Activated naive CD8-positive, alpha-beta T cell (primary cell): ENCODE results near the gene ATG2A.
A peak's percentile ranks its signal among the peaks of the same experiment; 100 is the strongest.

ENCODE experiments used
- H3K27ac Mint-ChIP-seq: one replicate; pipeline ENCODE4 v1.8.0; 2021; ENCODE audit warnings: mixed read lengths
- H3K27me3 Mint-ChIP-seq: one replicate; pipeline ENCODE4 v1.8.0; 2021; ENCODE audit warnings: mixed read lengths
- H3K36me3 Mint-ChIP-seq: one replicate; pipeline ENCODE4 v1.8.0; 2021; ENCODE audit warnings: mixed read lengths
- H3K4me1 Mint-ChIP-seq: one replicate; pipeline ENCODE4 v1.8.0; 2021; ENCODE audit warnings: low read depth, mixed read lengths
- H3K4me3 Mint-ChIP-seq: one replicate; pipeline ENCODE4 v1.8.0; 2021; ENCODE audit warnings: mild to moderate bottlenecking, mixed read lengths
- H3K9me3 Mint-ChIP-seq: one replicate; pipeline ENCODE4 v1.8.0; 2021; ENCODE audit warnings: low read depth, mixed read lengths

The ATG2A gene

DNA sequence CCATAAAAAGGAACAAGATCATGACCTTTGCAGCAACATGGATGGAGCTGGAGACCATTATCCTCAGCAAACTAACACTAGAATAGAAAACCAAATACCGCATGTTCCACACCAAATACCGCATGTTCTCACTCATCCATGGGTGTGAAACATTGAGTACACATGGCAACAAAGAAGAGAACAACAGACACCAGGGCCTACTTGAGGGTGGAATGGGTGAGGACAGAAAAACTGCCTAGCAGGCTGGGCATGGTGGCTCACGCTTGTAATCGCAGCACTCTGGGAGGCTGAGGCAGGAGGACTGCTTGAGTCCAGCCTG, 50.9 kb downstream of the ATG2A start:
- H3K27ac Mint-ChIP-seq: peak overlapping the region; percentile 94
- H3K4me1 Mint-ChIP-seq: peaks cover 87% of the 10 kb centered on the region
- peaks cover 14% of the 10 kb centered on the region for H3K36me3 Mint-ChIP-seq
- no peaks in the 10 kb centered on the region for H3K9me3 Mint-ChIP-seq
- no peaks in the 10 kb centered on the region for H3K27me3 Mint-ChIP-seq
- peak overlapping the region; percentile 73 for H3K4me3 Mint-ChIP-seq

DNA sequence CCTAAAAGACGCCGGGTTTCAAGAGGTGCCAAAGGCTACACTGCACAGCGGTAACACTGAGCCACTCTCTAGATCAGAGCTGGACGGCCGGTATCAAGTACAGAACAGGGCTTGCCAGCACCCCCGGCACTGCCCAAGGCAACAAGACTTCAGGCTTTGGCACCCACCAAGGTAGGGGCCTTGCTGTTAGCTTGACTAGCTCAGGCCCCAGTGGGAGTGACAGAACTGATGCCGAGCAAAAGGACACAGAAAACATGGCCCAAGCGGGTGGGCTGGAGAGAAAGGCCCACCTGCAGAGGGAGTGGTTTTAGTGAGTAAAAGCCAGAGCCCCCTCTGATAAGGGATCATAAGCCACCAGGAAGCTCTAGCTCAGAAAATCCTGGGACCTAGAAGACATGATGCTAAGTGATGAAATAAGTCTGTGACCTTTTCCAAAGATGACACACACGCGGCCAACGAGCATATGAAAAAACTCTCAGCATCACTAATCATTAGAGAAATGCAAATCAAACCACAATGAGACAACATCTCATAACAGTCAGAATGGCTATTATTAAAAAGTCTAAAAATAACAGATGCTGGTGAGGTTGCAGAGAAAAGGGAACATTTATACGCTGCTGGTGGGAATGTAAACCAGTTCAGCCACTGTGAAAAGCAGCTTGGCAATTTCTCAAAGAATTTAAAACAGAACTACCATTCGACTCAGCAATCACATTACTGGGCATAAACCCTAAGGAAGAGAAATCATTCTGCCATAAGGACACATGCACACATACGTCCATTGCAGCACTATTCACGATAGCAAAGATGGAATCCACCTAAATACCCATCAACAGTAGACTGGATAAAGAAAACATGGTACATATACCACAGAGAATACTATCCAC, 51.5 kb downstream of the ATG2A start:
- peaks cover 14% of the 10 kb centered on the region for H3K36me3 Mint-ChIP-seq
- peak overlapping the region; percentile 94 for H3K27ac Mint-ChIP-seq
- H3K4me3 Mint-ChIP-seq: peak overlapping the region; percentile 73
- peaks cover 89% of the 10 kb centered on the region for H3K4me1 Mint-ChIP-seq
- no peaks in the 10 kb centered on the region for H3K27me3 Mint-ChIP-seq
- no peaks in the 10 kb centered on the region for H3K9me3 Mint-ChIP-seq

DNA sequence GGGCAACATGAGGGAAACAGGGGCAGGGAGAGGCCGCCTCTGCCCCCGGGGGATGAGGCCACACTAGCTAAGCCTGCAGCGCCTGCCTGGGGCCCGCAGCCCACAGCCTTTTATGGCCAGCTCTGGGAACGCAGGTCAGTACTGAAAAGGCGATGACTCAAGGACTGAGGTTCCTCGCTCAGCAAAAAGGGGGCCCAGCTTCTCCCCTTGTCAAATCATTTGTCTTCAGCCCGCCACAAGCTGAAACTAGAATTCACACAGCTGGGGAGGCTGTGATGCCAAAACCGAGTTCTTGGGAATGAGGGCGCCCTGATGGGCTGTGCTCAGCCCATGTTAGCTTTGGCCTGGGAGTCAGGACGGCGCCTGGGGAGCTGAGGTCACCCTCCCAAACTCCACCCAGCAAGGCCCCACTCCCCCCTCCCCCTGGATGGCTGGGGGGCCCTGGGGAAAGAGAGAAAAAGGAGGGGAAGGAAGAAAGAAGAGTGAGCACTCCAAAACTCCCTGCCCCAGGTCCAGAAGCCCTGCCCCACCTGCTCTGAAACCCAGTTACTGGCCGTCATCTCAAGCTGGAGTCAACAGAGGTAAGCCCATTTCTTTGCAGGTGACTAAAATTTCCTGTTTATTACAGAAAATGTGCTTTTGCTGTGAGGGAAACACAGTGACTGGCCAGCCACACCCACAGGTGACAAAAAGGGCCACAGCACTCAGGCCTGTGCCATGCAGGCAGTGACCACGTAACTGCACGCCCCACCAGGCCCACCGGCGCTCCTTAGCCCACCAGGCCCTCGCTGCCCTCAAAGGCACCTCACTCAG, 52.3 kb downstream of the ATG2A start:
- H3K36me3 Mint-ChIP-seq: peaks cover 16% of the 10 kb centered on the region
- peaks cover 92% of the 10 kb centered on the region for H3K4me1 Mint-ChIP-seq

DNA sequence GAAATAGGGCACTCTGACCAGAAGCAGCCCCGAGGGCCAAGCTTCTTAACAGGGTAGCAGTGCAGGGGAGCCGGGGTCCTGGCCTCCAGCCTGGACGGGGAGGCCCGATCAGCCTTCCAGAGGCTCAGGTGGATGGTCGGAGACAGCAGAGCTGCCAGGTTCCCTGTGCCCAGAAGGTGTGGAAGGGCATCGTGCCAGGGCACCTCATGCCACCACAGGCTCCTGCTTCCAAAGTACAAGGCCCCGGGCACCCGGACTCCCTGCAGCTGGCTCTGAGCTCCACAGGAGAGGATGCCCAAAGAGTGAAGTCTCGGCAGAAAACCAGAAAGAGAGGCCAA, 52.9 kb downstream of the ATG2A start:
- Mint-ChIP-seq H3K4me1 (peaks cover 92% of the 10 kb centered on the region), H3K27ac (peak overlapping the region; percentile 94), H3K9me3 (no peaks in the 10 kb centered on the region), H3K27me3 (no peaks in the 10 kb centered on the region), H3K36me3 (peaks cover 16% of the 10 kb centered on the region), H3K4me3 (peak overlapping the region; percentile 73)

More for the DNA sequence above, 52.3 kb downstream of the ATG2A start:
- H3K27me3 Mint-ChIP-seq: no peaks in the 10 kb centered on the region
- H3K27ac Mint-ChIP-seq: peak overlapping the region; percentile 94
- peak overlapping the region; percentile 73 for H3K4me3 Mint-ChIP-seq
- no peaks in the 10 kb centered on the region for H3K9me3 Mint-ChIP-seq

DNA sequence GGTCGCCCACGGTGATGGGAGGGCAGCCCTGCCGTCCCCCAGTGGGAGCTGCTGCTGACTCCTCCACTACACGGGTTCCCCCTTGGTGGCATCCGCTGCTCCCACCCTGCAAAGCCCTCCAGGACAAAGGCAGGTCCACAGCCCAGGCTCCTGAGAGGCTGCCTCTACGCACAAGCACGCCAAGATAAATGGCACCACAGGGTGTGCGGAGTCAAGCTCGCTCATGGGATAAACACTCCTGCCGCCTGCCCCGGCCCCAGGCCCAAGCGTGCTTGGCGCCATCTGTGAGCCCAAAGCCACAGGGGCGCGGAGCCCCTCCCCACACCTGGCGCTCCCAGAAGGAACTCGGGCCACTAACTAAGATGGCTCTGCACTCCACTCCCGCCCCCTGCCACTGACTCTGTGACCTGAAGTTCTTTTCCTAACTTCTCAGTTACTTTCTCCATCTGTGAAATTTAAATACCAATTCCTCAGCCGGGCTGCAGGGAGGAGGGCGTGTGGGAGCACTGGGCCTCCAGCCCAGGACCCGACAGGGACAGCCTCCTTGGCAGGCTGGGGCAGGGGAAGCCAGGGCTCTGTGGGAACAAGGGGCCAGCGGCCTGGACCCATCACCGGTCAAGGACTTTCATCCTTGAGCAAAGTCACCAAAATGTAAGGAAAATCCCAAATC, 53.5 kb downstream of the ATG2A start:
- Mint-ChIP-seq H3K36me3 (peaks cover 16% of the 10 kb centered on the region), H3K4me1 (peaks cover 92% of the 10 kb centered on the region), H3K9me3 (no peaks in the 10 kb centered on the region), H3K4me3 (peak overlapping the region; percentile 73), H3K27ac (peak overlapping the region; percentile 94), H3K27me3 (no peaks in the 10 kb centered on the region)

DNA sequence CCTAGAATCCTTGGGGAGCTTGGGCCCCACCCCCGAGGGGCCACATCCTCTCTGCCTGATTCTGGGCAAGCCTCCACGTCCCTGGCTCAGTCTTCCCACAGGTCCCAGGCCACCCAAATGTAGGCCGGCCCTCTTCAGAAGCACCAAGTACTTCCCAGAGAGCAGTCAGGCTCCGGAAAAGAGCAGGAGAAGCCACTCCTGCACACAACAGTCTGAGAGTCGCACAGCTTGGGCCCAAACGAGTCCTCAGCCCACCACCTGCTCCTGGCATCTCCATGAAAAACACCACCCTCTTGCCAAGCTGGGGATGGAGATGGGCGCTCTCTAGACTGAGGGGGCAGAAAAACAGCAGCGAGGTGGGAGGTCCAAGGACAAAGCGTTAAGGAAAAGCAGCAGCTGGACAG, 54.0 kb downstream of the ATG2A start:
- H3K27me3 Mint-ChIP-seq: no peaks in the 10 kb centered on the region
- peak overlapping the region; percentile 94 for H3K27ac Mint-ChIP-seq
- H3K4me3 Mint-ChIP-seq: peak overlapping the region; percentile 71
- H3K4me1 Mint-ChIP-seq: peaks cover 89% of the 10 kb centered on the region
- peaks cover 11% of the 10 kb centered on the region for H3K36me3 Mint-ChIP-seq
- H3K9me3 Mint-ChIP-seq: no peaks in the 10 kb centered on the region

DNA sequence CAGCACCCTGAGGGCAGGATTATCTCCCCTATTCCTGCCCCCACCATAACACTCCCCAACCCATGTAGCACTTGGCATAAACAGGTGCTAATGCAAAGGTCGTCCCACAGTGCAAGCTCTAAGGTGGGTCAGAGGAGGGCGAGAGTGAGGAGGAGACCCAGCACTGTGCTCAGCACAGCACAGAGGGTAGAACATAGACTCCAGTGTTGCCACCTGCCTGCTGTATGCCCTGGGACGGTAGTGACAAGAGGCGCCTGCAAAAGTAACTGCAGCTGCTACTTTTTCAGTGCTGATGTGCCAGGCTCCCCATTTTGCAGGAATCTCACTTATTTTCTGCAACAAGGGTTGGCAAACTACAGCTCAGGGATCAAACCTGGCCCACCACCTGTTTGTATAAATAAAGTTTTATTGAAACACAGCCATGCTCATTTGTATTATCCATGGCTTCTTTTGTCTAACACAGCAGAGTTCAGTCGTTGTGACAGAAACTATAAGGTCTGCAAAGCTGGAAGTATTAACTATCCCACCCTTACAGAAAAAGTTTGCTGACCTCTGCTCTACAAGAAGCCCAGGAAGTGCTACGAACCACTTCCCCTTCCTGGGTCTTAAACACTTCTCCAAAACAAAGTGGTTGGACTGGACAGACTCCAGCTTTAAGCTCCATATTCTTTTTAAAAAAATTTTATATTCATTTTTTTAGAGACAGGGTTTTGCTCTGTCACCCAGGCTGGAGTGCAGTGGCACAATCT, 55.6 kb downstream of the ATG2A start:
- Mint-ChIP-seq H3K4me3 (peak overlapping the region; percentile 68), H3K4me1 (peaks cover 88% of the 10 kb centered on the region), H3K36me3 (peaks cover 8% of the 10 kb centered on the region)

DNA sequence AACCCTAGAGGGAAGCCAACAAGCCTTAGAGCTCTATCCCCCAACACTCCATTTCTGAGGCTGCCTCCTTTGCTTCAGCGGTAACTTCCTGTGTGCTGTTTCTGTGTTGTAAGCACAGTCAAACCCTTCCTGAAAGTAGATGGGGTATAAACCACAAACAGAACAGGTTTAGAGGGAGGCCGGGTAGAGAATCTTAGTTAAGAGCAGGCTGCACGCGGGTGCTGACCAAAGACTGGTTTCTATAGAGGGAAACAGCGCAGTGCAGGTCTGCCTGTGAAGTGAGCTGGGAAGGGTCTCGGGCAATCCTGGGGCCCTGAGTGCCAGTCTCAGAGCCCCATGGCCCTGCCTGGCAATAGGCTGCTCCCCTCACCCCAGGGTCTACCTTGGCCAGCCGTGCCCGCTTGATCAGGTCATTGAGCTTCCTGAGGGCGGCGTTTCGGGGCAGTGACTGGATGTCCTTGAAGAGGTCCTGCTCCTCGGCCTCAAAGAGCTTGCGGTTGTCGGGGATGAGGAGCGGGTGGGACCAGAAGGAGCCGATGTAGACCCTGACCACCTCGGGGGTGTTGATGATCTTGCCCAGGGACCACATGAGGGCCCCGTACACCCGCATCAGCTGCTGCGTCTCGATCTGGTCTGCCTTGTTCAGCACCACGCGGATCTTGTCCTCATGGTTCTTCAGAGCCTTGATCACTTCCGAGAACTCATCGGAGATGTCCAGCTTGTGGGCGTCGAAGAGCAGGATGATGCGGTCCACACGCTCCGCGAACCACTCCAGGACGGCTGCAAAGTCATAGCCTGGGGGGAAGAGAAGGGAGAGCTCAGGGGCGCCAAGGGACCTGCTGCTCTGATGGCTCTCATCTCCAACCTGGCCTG, 57.2 kb downstream of the ATG2A start:
- H3K9me3 Mint-ChIP-seq: no peaks in the 10 kb centered on the region
- H3K4me3 Mint-ChIP-seq: peak overlapping the region; percentile 85
- peak overlapping the region; percentile 96 for H3K27ac Mint-ChIP-seq
- H3K4me1 Mint-ChIP-seq: peaks cover 88% of the 10 kb centered on the region
- H3K27me3 Mint-ChIP-seq: no peaks in the 10 kb centered on the region
- peaks cover 5% of the 10 kb centered on the region for H3K36me3 Mint-ChIP-seq

More for the DNA sequence above, 55.6 kb downstream of the ATG2A start:
- H3K27me3 Mint-ChIP-seq: no peaks in the 10 kb centered on the region
- no peaks in the 10 kb centered on the region for H3K9me3 Mint-ChIP-seq
- H3K27ac Mint-ChIP-seq: peak overlapping the region; percentile 96

DNA sequence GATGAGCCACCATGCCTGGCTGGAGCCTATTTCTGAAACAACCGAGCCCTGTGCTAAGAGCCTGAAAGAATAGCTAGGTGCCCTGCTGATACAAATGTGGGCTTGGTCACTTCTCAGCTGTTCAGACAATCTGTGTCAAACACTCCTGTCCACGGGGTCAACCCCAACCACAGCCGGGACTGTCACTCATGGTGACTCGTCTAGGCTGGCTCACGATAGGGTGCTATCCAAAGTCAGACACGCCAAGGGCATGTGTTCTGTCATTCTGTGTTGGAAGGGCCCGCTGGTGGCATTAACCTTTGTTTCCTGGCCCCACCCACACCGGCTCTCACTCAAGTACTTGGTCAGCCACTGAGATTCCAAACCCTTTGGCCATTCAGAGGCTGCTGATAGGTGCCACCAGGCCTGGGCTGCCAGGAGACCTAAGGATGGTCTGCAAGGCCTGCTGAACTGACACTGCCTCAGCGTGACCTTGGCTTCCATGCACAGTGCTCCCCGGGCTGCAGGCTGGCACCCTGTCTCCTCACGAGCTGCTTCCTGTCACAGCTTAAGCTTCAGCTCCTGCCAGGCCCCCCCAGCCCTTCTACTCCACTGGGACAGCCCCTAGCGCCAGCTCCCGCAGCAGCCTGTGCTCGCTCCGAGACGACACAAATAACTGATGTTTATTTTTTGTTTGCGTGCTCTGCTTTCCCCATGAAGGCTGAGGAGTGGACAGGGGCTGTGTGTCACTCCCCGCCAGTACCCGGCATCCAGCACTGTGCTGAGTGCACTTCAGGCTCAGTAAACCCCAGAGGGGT, 58.3 kb downstream of the ATG2A start:
- H3K27me3 Mint-ChIP-seq: no peaks in the 10 kb centered on the region
- H3K4me1 Mint-ChIP-seq: peaks cover 88% of the 10 kb centered on the region
- peak overlapping the region; percentile 85 for H3K4me3 Mint-ChIP-seq
- H3K9me3 Mint-ChIP-seq: no peaks in the 10 kb centered on the region
- peak overlapping the region; percentile 96 for H3K27ac Mint-ChIP-seq
- H3K36me3 Mint-ChIP-seq: peaks cover 5% of the 10 kb centered on the region

DNA sequence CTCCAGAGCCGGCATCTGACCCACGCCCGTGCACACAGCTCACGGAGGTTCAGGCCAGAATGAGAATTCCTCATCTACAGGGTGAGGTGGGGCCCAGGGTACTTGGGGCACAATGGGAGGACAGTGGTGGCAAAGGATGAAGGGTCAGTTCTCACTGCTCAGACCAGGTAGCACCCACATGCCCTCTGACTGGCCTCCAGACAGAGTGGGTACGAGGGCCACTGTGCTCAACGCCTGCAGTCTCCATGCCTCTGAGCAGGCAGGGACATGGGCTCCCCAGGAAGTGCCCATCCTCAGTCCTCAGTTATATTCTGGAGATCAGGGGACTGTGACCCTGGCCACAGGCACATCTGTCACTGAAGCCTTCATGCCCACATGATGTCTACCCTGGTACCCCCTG, 59.5 kb downstream of the ATG2A start:
- peaks cover 5% of the 10 kb centered on the region for H3K36me3 Mint-ChIP-seq
- H3K4me1 Mint-ChIP-seq: peaks cover 89% of the 10 kb centered on the region
- no peaks in the 10 kb centered on the region for H3K9me3 Mint-ChIP-seq
- peak overlapping the region; percentile 84 for H3K27ac Mint-ChIP-seq
- H3K4me3 Mint-ChIP-seq: no peak overlapping the region
- no peaks in the 10 kb centered on the region for H3K27me3 Mint-ChIP-seq

DNA sequence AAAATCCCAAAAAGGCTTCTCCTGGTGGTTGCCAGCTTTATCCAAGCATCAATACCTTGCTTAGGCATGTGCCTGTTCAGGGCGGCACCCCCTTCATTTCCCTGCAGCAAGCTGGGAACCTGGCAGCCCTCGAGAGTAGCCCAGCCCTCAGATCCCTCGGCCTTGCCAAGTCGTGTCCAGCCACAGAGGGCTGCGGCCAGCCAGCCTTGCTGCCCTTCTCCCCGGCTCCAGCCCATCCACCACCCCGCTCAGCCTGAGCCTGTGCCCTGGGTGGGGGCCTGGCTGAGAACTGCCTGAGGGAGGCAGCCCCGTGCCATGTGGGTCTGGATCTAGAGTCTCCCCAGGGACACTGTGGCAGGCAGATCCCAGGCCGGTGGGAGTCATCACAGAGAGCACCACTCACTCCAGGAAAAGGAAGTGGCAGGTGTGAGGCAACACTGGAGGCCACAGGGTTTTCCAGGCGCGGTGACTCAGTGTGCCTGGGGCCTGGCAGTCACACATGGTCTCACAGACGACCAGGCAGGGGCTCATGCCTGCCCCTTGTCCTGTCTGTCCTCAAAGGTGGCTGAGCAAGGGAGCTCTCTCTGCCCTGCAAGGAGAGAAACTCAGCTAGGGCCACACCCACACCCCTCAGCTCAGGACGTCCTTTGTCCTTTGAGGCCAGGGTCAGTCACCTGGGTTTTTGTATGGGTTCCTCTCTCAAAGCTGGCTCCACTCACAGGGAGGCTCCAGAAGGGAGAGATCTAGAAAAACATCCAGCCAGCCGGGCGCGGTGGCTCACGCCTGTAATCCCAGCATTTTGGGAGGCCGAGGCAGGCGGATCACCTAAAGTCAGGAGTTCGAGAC, 60.4 kb downstream of the ATG2A start:
- Mint-ChIP-seq H3K27ac (peak overlapping the region; percentile 92), H3K9me3 (no peaks in the 10 kb centered on the region), H3K36me3 (peaks cover 5% of the 10 kb centered on the region), H3K4me1 (peaks cover 91% of the 10 kb centered on the region), H3K4me3 (peak overlapping the region; percentile 81), H3K27me3 (no peaks in the 10 kb centered on the region)

DNA sequence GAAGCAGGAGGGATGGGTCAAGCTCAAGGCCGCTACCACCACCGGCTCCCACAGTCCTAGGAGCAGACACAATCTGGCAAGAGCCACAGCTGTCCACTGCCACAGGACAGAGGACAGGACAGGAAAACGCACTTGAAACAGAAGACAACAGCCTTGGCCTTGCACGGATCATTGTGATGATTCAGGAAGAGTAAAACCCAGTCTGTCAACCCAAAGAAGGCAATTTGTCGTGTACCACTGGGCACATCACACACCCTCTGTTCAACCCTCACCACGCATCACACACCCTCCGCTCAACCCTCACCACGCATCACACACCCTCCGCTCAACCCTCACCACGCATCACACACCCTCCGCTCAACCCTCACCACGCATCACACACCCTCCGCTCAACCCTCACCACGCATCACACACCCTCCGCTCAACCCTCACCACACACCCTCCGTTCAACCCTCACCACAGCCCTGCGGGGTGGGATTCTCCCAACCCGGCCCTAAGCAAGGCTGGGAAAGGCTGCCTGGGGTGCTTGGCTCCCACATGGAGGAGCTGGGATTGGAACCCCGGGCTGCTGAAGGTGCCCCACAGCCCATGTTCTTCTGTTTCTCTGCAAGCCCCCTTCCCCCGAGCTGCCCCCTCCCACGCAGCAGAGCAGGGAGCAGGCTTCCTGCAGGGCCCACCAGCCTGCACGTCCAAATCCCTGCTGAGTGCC, 61.3 kb downstream of the ATG2A start:
- Mint-ChIP-seq H3K4me3 (peak overlapping the region; percentile 81), H3K36me3 (peaks cover 5% of the 10 kb centered on the region), H3K9me3 (no peaks in the 10 kb centered on the region), H3K27me3 (no peaks in the 10 kb centered on the region), H3K4me1 (peaks cover 92% of the 10 kb centered on the region), H3K27ac (peak overlapping the region; percentile 92)
